ENCODE measurements around the gene COPS7A. TPM values are rescaled to one million over a fixed set of nuclear protein-coding genes. Genes with fewer than 3 reads are reported as not detected.
A peak's percentile ranks its signal among the peaks of the same experiment; 100 is the strongest.

COPS7A gene
- total RNA-seq, 4 donors from 2014 or later: 51.9 to 71.8 (median 63.0) TPM

DNA sequence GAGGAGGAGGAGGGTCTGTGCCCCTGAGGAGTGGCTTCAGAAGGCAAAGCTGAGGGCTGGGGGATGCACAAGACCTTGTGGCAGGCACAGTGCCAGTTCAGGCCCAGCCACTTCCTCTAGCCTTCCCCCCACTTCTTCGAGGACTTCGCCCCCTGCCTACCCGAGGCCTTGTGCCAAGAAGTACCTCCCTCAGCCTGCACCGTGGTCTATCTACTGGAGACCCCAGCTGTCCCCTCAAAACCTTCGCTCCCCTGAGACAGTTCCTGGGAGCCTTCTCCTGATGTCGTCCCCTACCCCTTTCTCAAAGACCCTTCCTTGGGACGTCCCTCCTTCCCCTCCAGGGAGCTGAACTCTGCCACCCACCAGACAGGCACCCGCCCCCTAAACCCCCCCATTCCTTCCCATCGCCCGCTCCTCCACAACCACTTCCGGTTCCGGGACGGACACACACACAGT lies 35.3 kb upstream of the COPS7A start:
- peaks cover 0 to 8% (median 4%) of the 10 kb centered on the region in 4 donors for H3K36me3 ChIP-seq
- intact Hi-C loops (cut with DNase I): loop anchor here (2.0 to 5.0 kb wide), 2 partner anchors 26 to 71 kb away; partner anchors contain the start of gene ING4
- DNase-seq (ENCODE audit: extremely low spot score): no peak
- H3K27me3 ChIP-seq: no peaks in the 10 kb centered on the region
- H3K27ac ChIP-seq (replicated peaks in 1 of 4): peak overlapping the region; percentile 94 to 99 (median 97)
- 0% methylated on average over 13 of the region's 13 CpGs for WGBS
- peak overlapping the region; percentile 66 to 93 (median 84) for H3K4me3 ChIP-seq
- no peak for TF ChIP-seq POLR2A (IDR thresholded peaks at IDR 0.05; ENCODE audit: low read depth)
- TF ChIP-seq POLR2AphosphoS5 (IDR thresholded peaks at IDR 0.05): peak in 1 of 2 donors; percentile 2
- H3K9me3 ChIP-seq: no peaks in the 10 kb centered on the region
- H3K4me1 ChIP-seq: peaks cover 42 to 54% (median 49%) of the 10 kb centered on the region in 4 donors

DNA sequence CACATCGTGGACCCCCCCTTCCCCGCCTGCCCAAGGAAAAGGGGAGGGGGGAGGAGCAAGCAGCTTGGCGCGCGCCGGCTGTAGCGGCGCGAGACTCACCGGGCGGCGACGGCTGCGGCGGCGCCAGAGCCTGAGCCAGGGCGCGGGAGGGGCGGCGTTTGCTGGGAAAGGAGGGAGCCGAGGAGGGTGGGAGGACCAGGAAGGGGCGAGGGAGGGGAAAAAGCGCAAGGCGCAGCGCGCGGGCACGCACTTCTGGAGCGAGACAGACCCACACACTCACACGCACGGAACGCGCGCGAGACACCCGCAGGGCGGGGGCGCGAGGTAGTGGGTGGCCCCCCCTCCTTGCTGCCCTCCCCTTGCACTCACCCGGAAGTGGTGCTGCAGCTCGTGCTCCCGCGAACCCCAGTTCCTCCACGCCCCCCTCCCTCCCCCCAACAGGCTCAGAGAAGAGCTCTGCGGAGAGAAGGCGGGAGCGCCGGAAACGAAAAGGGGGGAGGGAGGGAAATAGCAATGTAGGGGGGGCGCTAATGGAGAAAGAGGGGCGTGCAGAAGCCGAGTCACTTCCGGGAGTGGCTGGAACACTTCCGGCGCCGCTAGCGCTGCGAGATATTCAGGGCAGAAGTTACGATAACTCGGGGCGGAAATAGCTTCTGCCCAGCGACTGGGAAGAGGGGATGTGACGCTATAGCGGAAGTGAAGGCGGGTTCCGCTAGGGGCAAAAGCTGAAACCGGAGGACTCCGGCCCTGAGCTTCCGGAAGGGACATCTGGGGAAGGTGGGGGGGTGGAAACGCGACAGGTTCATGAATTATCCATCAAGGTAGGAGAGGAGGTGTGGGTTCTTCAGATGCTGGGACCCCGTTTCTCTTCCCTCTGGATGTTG lies 34.6 kb upstream of the COPS7A start, which contains the start of gene ZNF384:
Gene ZNF384 (minus strand): TSS at position 377 of the 884 bp plus-strand sequence. CDS start 9,855 bp downstream, outside the sequence.
- H3K27ac ChIP-seq (replicated peaks in 1 of 4): peak within 1 kb of the TSS; percentile 94 to 99 (median 97)
- no peaks in the 10 kb centered on the region for H3K27me3 ChIP-seq
- H3K4me1 ChIP-seq: peaks cover 42 to 53% (median 48%) of the 10 kb centered on the region in 4 donors
- no peaks in the 10 kb centered on the region for H3K9me3 ChIP-seq
- H3K36me3 ChIP-seq: peaks cover 0 to 4% (median 3%) of the 10 kb centered on the region in 4 donors
- H3K4me3 ChIP-seq: peak within 1 kb of the TSS; percentile 66 to 93 (median 84)
- TF ChIP-seq EP300 (IDR thresholded peaks at IDR 0.05): no peak
- peak; percentile 76 to 88 for TF ChIP-seq POLR2AphosphoS5 (IDR thresholded peaks at IDR 0.05)
- TF ChIP-seq POLR2A (IDR thresholded peaks at IDR 0.05; ENCODE audit: low read depth): no peak
- TF ChIP-seq, protein P1, sequence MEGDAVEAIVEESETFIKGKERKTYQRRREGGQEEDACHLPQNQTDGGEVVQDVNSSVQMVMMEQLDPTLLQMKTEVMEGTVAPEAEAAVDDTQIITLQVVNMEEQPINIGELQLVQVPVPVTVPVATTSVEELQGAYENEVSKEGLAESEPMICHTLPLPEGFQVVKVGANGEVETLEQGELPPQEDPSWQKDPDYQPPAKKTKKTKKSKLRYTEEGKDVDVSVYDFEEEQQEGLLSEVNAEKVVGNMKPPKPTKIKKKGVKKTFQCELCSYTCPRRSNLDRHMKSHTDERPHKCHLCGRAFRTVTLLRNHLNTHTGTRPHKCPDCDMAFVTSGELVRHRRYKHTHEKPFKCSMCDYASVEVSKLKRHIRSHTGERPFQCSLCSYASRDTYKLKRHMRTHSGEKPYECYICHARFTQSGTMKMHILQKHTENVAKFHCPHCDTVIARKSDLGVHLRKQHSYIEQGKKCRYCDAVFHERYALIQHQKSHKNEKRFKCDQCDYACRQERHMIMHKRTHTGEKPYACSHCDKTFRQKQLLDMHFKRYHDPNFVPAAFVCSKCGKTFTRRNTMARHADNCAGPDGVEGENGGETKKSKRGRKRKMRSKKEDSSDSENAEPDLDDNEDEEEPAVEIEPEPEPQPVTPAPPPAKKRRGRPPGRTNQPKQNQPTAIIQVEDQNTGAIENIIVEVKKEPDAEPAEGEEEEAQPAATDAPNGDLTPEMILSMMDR (IDR thresholded peaks at IDR 0.05): peak in 2 of 3 experiments; percentile 21 to 27
- under 1% methylated on average over 39 of the region's 72 CpGs for WGBS
- peak; percentile 99 for DNase-seq (ENCODE audit: extremely low spot score)
- intact Hi-C loops (cut with DNase I): loop anchor here (2.0 to 5.0 kb wide), 2 partner anchors 26 to 72 kb away; partner anchors contain the start of gene ING4

DNA sequence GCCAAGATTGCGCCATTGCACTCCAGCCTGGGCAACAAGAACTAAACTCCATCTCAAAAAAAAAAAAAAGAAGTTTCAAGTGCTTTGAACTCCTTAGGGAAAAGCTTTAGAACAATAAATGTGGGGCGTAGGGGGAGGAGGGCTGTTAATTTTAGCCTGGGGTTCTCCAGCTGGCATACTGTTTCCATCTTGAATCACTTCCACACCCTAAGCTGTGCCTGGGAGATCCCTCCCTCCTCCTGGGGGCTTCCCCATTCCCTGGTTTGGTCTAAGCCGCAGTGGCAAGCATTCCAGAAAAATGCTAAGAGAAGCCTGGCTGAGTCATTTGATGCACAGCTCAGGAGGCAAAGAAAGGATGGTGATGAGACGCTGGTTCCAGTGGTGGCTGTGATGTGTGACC lies 32.4 kb upstream of the COPS7A start:
- no peak for DNase-seq (ENCODE audit: extremely low spot score)
- intact Hi-C loops (cut with DNase I): no loop called here
- H3K4me1 ChIP-seq: peaks cover 32 to 36% (median 33%) of the 10 kb centered on the region in 4 donors
- no peaks in the 10 kb centered on the region for H3K36me3 ChIP-seq
- H3K4me3 ChIP-seq: no peak overlapping the region
- WGBS: 72% methylated on average over 4 of the region's 4 CpGs
- no peak for TF ChIP-seq EP300 (IDR thresholded peaks at IDR 0.05)
- no peak for TF ChIP-seq POLR2AphosphoS5 (IDR thresholded peaks at IDR 0.05)
- TF ChIP-seq POLR2A (IDR thresholded peaks at IDR 0.05; ENCODE audit: low read depth): no peak
- TF ChIP-seq, protein P1 (IDR thresholded peaks at IDR 0.05): no peak
- H3K27ac ChIP-seq (replicated peaks in 1 of 4): no peak overlapping the region
- no peaks in the 10 kb centered on the region for H3K9me3 ChIP-seq
- H3K27me3 ChIP-seq: peaks cover 0 to 19% (median 0%) of the 10 kb centered on the region in 4 donors

DNA sequence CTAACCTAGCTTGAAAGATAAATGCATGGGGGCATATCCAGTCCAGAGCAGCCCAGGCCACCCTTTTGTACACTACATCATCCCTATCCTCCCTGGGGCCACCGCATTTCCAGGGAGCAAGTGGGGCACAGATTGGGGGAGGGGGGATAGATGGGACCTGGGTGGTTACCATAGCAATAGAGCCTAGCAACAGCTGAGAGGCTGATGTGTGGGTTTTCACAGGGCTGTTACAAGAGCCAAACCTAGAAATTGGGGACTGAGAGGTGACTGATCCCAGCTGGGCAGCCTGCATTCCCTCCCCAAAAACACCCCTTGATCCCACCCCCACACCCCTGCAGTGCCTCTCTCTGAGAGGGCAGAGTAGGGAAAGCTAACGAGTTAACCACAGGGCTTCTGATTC lies 31.0 kb upstream of the COPS7A start:
- Histone ChIP-seq H3K27me3 (peaks cover 0 to 33% (median 1%) of the 10 kb centered on the region in 4 donors), H3K27ac (replicated peaks in 1 of 4) (no peak overlapping the region), H3K9me3 (no peaks in the 10 kb centered on the region), H3K4me3 (no peak overlapping the region), H3K4me1 (peaks cover 18 to 22% (median 19%) of the 10 kb centered on the region in 4 donors), H3K36me3 (no peaks in the 10 kb centered on the region)
- no peak for TF ChIP-seq POLR2AphosphoS5 (IDR thresholded peaks at IDR 0.05)
- TF ChIP-seq POLR2A (IDR thresholded peaks at IDR 0.05; ENCODE audit: low read depth): no peak
- no peak for DNase-seq (ENCODE audit: extremely low spot score)
- intact Hi-C loops (cut with DNase I): no loop called here
- WGBS: 60% methylated on average over 1 of the region's 2 CpGs

DNA sequence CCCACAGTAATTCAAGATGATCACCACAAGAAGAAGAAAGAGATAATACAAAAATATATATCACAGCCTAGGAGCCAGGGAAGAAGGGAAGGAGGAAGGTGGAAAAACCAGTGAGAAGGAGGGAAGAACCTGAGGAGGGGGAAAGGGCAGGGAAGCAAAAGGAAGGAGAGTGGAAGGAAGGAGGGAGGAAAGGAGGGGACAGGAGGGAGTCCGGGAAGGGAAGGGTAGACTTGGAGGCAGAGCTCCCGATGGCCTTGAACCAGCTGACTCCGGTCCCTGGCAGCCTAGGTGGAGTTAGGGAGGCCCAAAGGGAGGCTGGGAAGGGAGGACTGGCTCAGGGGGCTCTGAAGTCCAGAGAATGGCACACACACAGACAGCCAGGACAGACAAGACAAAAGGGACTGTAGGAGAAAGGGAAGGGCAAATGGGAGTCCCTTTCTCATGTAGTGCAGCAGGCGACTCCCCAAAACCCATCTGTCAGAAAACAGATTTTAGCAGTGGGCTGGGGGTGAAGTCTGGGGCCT lies 30.0 kb upstream of the COPS7A start:
- Histone ChIP-seq H3K9me3 (no peaks in the 10 kb centered on the region), H3K4me3 (no peak overlapping the region), H3K36me3 (no peaks in the 10 kb centered on the region), H3K27ac (replicated peaks in 1 of 4) (no peak overlapping the region), H3K4me1 (peaks cover 11 to 13% (median 12%) of the 10 kb centered on the region in 4 donors), H3K27me3 (peaks cover 0 to 43% (median 9%) of the 10 kb centered on the region in 4 donors)
- intact Hi-C loops (cut with DNase I): no loop called here
- WGBS: 71% methylated on average over 4 of the region's 4 CpGs
- no peak for TF ChIP-seq POLR2AphosphoS5 (IDR thresholded peaks at IDR 0.05)
- TF ChIP-seq, protein P1 (IDR thresholded peaks at IDR 0.05): no peak
- TF ChIP-seq EP300 (IDR thresholded peaks at IDR 0.05): no peak
- no peak for TF ChIP-seq POLR2A (IDR thresholded peaks at IDR 0.05; ENCODE audit: low read depth)
- no peak for DNase-seq (ENCODE audit: extremely low spot score)
